ENCODE measurements around the gene SLC38A1. TPM values are rescaled to one million over a fixed set of nuclear protein-coding genes. Genes with fewer than 3 reads are reported as not detected.

The SLC38A1 gene
- total RNA-seq, 1 experiment from 2014 or later: 259 TPM

DNA sequence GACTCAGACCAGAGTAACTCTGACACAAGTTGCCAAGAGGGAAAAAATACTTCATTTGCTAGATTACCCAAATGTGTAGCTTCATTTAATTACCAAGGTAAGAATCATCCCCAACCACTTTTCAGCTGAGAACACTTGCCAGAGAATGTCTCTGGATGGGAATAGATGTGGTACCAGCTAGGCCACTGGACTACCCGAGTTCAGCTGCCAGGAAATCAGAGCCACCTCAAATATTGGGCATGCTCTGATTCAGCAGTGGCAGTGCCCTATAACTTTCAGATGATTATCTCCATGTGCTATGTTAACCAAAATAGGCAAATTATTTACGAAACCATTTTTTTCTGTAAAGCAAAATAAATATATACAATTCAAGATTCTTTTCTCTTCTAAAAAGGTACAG is 80.7 kb downstream of the SLC38A1 start:
- Mint-ChIP-seq H3K36me3 (ENCODE audit: insufficient read depth, unreplicated experiment) (peaks cover 78% of the 10 kb centered on the region), H3K27ac (ENCODE audit: unreplicated experiment) (no peak overlapping the region), H3K27me3 (ENCODE audit: insufficient read depth, unreplicated experiment) (no peaks in the 10 kb centered on the region), H3K4me1 (ENCODE audit: low read depth, unreplicated experiment) (no peaks in the 10 kb centered on the region), H3K9me3 (ENCODE audit: unreplicated experiment) (peaks cover 21% of the 10 kb centered on the region), H3K4me3 (ENCODE audit: unreplicated experiment) (no peak overlapping the region)
- ChIA-PET POLR2A (no interaction called here), CTCF (no interaction called here)
- intact Hi-C loops (cut with micrococcal nuclease; ENCODE audit: unreplicated experiment): loop anchor here (10.0 kb wide), 1 partner anchor 113 kb away; no protein-coding TSS in a partner anchor
- Histone ChIP-seq H3K9me3 (peaks cover 2% of the 10 kb centered on the region; the same call in 1 of the 2 replicates), H3K36me3 (ENCODE audit: control insufficient read depth, insufficient read depth, low read length) (no peaks in the 10 kb centered on the region; the same call in 1 of the 2 replicates), H3K27me3 (replicated peaks; ENCODE audit: control insufficient read depth, insufficient read depth, low read length) (no peaks in the 10 kb centered on the region), H3K4me3 (ENCODE audit: low read depth, low read length) (no peak overlapping the region), H3K4me1 (no peaks in the 10 kb centered on the region)
- TF ChIP-seq, protein P1, sequence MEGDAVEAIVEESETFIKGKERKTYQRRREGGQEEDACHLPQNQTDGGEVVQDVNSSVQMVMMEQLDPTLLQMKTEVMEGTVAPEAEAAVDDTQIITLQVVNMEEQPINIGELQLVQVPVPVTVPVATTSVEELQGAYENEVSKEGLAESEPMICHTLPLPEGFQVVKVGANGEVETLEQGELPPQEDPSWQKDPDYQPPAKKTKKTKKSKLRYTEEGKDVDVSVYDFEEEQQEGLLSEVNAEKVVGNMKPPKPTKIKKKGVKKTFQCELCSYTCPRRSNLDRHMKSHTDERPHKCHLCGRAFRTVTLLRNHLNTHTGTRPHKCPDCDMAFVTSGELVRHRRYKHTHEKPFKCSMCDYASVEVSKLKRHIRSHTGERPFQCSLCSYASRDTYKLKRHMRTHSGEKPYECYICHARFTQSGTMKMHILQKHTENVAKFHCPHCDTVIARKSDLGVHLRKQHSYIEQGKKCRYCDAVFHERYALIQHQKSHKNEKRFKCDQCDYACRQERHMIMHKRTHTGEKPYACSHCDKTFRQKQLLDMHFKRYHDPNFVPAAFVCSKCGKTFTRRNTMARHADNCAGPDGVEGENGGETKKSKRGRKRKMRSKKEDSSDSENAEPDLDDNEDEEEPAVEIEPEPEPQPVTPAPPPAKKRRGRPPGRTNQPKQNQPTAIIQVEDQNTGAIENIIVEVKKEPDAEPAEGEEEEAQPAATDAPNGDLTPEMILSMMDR (IDR thresholded peaks at IDR 0.05; ENCODE audit: insufficient read depth in 1 of 2, low read depth in 1 of 2, low read length in 1 of 2, severe bottlenecking in 1 of 2, unreplicated experiment in 1 of 2): no peak
- no peak for DNase-seq
- TSS peak; percentile 4 for BruUV-seq (replicated peaks)

DNA sequence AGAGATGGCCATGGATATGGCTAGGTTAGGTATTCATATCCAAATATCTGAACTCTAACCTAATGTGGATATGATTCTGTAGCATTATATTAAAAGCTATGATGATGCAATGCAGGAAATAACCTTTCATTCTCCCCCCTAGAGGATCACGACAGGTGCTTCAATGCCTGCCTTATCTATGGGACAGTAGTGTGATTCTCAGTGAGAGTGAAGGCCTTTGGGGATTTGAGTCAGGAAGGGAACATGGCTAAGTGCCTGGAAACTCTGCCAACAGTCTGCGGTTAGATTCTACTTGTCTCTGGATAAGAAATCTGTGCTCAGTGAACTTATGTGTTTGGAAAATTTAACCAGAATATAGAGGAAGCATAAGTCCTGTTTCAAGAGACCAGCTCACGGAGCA is 81.8 kb downstream of the SLC38A1 start:
- H3K27me3 Mint-ChIP-seq (ENCODE audit: insufficient read depth, unreplicated experiment): no peaks in the 10 kb centered on the region
- Histone ChIP-seq H3K36me3 (ENCODE audit: control insufficient read depth, insufficient read depth, low read length) (no peaks in the 10 kb centered on the region; the same call in 1 of the 2 replicates), H3K4me3 (ENCODE audit: low read depth, low read length) (no peak overlapping the region), H3K9me3 (peaks cover 2% of the 10 kb centered on the region; the same call in 1 of the 2 replicates), H3K4me1 (no peaks in the 10 kb centered on the region), H3K27me3 (replicated peaks; ENCODE audit: control insufficient read depth, insufficient read depth, low read length) (no peaks in the 10 kb centered on the region)
- H3K36me3 Mint-ChIP-seq (ENCODE audit: insufficient read depth, unreplicated experiment): peaks cover 72% of the 10 kb centered on the region
- intact Hi-C loops (cut with micrococcal nuclease; ENCODE audit: unreplicated experiment): loop anchor here (10.0 kb wide), 1 partner anchor 112 kb away; no protein-coding TSS in a partner anchor
- POLR2A ChIA-PET: no interaction called here
- TF ChIP-seq, protein P1 (IDR thresholded peaks at IDR 0.05; ENCODE audit: insufficient read depth in 1 of 2, low read depth in 1 of 2, low read length in 1 of 2, severe bottlenecking in 1 of 2, unreplicated experiment in 1 of 2): no peak
- no peak for DNase-seq
- H3K27ac Mint-ChIP-seq (ENCODE audit: unreplicated experiment): peak overlapping the region; percentile 41
- H3K4me3 Mint-ChIP-seq (ENCODE audit: unreplicated experiment): no peak overlapping the region
- BruUV-seq (replicated peaks): no TSS peak
- CTCF ChIA-PET: no interaction called here
- peaks cover 12% of the 10 kb centered on the region for H3K9me3 Mint-ChIP-seq (ENCODE audit: unreplicated experiment)
- H3K4me1 Mint-ChIP-seq (ENCODE audit: low read depth, unreplicated experiment): no peaks in the 10 kb centered on the region

DNA sequence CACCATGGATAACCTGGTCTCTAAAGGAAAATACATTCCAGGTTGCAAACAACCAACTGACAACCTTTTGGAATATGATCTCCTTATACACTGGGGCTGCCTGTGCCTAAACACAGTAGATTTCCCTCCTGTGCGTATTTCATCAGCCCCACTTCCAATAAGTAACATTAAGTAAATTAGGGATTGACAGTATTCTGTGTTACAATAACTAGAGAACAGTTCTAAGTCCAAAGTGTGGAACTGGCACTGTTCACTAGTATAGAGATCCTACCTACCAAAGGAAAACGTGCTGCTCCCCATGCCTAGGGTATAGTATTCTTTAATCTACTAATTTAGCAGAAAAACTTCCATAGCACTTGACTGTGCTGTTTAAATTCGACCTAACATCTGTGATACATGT is 82.8 kb downstream of the SLC38A1 start:
- Mint-ChIP-seq H3K9me3 (ENCODE audit: unreplicated experiment) (peaks cover 3% of the 10 kb centered on the region), H3K4me1 (ENCODE audit: low read depth, unreplicated experiment) (no peaks in the 10 kb centered on the region), H3K36me3 (ENCODE audit: insufficient read depth, unreplicated experiment) (peaks cover 72% of the 10 kb centered on the region), H3K27ac (ENCODE audit: unreplicated experiment) (no peak overlapping the region), H3K27me3 (ENCODE audit: insufficient read depth, unreplicated experiment) (no peaks in the 10 kb centered on the region), H3K4me3 (ENCODE audit: unreplicated experiment) (no peak overlapping the region)
- BruUV-seq (replicated peaks): no TSS peak
- no peak for DNase-seq
- intact Hi-C loops (cut with micrococcal nuclease; ENCODE audit: unreplicated experiment): loop anchor here (10.0 kb wide), 1 partner anchor 111 kb away; no protein-coding TSS in a partner anchor
- CTCF ChIA-PET: no interaction called here
- POLR2A ChIA-PET: interaction anchor here (0.5 kb wide), 1 partner anchor 315 kb away, joined by 3 read pairs; no protein-coding TSS in a partner anchor
- no peak overlapping the region for H3K4me3 ChIP-seq (ENCODE audit: low read depth, low read length)
- no peaks in the 10 kb centered on the region for H3K4me1 ChIP-seq
- TF ChIP-seq, protein P1 (IDR thresholded peaks at IDR 0.05; ENCODE audit: insufficient read depth in 1 of 2, low read depth in 1 of 2, low read length in 1 of 2, severe bottlenecking in 1 of 2, unreplicated experiment in 1 of 2): no peak
- no peaks in the 10 kb centered on the region for H3K27me3 ChIP-seq (replicated peaks; ENCODE audit: control insufficient read depth, insufficient read depth, low read length)
- peaks cover 2% of the 10 kb centered on the region; the same call in 1 of the 2 replicates for H3K9me3 ChIP-seq
- H3K36me3 ChIP-seq (ENCODE audit: control insufficient read depth, insufficient read depth, low read length): no peaks in the 10 kb centered on the region; the same call in 1 of the 2 replicates
